ENCODE results near the gene NT5M.

The NT5M gene

DNA sequence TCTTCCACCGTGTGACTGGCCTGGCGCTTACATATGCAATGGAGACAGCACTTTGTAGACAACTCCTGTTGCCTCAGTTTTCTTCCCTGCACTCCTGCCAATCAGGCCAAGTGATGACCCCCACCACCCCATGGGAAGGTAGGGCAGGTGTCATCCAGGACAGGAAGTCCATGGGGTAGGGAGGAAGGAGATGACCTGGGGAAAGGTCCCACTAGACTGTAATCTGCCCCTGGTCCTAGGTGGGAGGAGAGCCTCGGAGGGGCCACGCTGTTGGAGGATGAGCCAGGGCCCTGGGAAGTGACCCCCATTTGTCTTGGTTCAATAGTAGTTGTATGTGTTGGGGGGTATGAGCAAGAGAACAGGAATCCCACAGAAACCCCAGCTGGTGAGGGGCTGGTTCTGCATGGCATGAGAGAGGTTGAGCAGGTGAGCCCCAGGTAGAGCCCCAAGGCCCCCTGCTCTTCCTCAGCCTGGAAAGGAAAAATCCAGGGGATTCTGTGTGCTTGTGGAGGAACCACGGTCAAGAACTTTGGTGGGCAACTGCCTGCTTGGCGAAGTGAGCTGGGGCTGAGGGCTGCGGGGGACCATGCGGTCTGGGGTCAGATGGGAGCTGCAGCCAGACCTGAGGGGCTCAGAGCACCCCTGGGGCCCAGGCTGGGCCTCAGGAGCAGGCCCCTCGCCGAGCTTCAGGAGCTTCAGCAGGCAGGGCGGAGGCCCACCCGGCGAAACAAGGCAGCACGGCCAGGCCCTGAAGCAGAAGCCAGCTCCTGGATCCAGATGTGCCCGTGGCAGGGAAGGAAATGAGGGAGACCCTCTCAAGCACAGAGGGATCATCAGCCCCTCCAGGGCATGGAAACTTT, 50.7 kb downstream of the NT5M start:
- TF ChIP-seq CTCF (IDR thresholded peaks at IDR 0.05; ENCODE audit: extremely low read depth, missing control alignments), result no peak
- no peak for DNase-seq (ENCODE audit: low spot score)

DNA sequence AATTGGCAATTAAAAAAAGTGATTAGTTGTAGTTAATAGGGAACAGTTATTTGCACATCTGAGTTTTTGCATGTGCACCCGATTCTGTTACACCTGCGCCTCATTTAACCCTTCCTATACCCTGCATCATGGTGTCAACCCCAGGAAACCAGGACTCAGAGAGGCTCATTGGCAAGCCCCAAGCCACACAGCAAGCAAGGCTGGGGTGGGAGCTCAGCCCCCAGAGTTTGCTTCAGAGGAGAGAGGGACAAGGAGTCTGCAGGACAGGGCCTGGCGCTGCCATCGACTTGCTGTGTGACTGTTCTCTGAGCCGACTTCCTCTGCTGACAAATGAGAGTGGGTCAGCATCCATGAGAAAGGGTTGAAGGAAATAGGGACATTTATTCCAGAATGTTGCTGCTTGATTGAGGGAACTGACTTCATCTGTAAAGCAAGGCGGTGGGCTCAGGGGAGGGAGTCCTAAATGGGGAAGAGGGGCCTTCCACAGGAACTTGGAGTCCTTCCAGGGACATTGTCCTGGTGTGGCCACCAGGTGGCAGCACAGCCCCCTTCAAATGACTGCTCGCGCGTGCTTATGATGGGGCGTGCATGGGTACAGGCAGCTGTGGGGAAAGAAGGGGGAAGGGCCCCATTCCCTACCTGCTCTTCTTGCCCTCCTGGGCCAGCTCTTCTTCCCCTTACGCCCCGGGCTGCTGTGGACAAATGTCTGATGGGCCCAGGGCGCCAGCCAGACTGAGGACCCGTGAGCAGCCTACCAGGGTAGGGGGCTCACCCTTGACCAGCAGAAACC, 51.6 kb downstream of the NT5M start:
- DNase-seq (ENCODE audit: low spot score), result peak; percentile 89
- TF ChIP-seq CTCF (IDR thresholded peaks at IDR 0.05; ENCODE audit: extremely low read depth, missing control alignments), result peak; percentile 76

- DNase-seq (ENCODE audit: low spot score), result no peak
- TF ChIP-seq CTCF (IDR thresholded peaks at IDR 0.05; ENCODE audit: extremely low read depth, missing control alignments), result no peak
Measured at GRCh38 chr17:17355426-17355825, 52.3 kb downstream of the NT5M start.

- DNase-seq (ENCODE audit: low spot score), result peak; percentile 85
Measured at GRCh38 chr17:17356149-17356930, 53.2 kb downstream of the NT5M start.

GRCh38 chr17:17356931-17357270, 53.7 kb downstream of the NT5M start:
- no peak for DNase-seq (ENCODE audit: low spot score)
- TF ChIP-seq CTCF (IDR thresholded peaks at IDR 0.05; ENCODE audit: extremely low read depth, missing control alignments), result no peak

More at GRCh38 chr17:17356149-17356930, 53.2 kb downstream of the NT5M start:
- peak; percentile 99 for TF ChIP-seq CTCF (IDR thresholded peaks at IDR 0.05; ENCODE audit: extremely low read depth, missing control alignments)

- no peak for TF ChIP-seq CTCF (IDR thresholded peaks at IDR 0.05; ENCODE audit: extremely low read depth, missing control alignments)
Measured at GRCh38 chr17:17358060-17358751, 55.0 kb downstream of the NT5M start.

More at GRCh38 chr17:17358060-17358751, 55.0 kb downstream of the NT5M start:
- DNase-seq (ENCODE audit: low spot score), result no peak
